22Rv1 (cell line): Measurements from ENCODE around the gene AACS.

ENCODE experiments used
- H3K27ac ChIP-seq: fragments of 450-650 bp; 2 replicates; pipeline ENCODE4 v1.5.1; 2017
- ZFX ChIP-seq: fragments of 450-650 bp; IDR thresholded peaks from 2 replicates; pipeline ENCODE4 v1.6.1; 2017; ENCODE audit warnings: antibody characterized with exemption, borderline replicate concordance
- TF ChIP-seq, protein P1 (sequence below): fragments of 450-650 bp; IDR thresholded peaks from 2 replicates; pipeline ENCODE4 v1.5.1; 2017; ENCODE audit warnings: mild to moderate bottlenecking

Gene AACS

DNA sequence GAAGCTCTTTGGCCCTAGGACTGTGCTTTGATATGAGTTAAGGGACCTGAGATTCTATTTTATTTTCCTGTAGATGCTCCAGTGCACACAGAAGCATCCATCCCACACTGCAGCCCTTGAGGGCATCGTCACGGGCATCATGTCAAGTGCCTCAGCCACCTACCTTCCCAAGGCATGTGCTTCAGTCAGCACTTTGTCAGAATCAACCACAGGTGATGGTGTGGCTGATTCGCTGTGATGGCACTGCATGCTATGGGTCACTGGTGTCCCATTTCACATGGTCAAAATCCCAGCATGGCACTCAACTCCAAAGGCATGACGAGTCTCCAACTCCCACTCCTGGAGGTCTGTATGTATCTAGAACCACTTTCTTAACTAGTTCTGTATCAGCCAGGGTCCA is 100.8 kb downstream of the AACS start:
- no peak for TF ChIP-seq ZFX
- TF ChIP-seq, protein P1, sequence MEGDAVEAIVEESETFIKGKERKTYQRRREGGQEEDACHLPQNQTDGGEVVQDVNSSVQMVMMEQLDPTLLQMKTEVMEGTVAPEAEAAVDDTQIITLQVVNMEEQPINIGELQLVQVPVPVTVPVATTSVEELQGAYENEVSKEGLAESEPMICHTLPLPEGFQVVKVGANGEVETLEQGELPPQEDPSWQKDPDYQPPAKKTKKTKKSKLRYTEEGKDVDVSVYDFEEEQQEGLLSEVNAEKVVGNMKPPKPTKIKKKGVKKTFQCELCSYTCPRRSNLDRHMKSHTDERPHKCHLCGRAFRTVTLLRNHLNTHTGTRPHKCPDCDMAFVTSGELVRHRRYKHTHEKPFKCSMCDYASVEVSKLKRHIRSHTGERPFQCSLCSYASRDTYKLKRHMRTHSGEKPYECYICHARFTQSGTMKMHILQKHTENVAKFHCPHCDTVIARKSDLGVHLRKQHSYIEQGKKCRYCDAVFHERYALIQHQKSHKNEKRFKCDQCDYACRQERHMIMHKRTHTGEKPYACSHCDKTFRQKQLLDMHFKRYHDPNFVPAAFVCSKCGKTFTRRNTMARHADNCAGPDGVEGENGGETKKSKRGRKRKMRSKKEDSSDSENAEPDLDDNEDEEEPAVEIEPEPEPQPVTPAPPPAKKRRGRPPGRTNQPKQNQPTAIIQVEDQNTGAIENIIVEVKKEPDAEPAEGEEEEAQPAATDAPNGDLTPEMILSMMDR, result no peak
- H3K27ac ChIP-seq, result no peak overlapping the region

DNA sequence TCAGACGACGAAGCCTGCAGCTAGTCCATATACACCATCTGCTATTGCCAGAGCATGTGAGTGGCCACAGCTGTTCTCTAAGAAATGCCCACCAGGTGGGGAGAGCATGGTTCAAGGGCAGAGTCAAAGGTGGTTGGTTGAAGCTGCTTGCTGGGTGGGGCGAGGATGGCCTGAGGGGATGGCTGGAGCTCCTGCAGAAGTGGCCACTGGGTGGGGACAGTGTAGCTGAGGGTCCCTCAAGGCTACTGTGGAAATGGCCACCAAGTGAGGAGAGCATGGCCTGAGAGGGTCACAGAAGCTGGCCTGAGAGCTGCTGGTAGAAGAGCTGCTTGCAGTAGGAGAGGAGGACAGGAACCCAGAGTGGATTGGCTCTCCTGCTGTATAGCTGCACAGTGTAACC is 102.4 kb downstream of the AACS start:
- TF ChIP-seq ZFX, result no peak
- TF ChIP-seq, protein P1, result no peak
- no peak overlapping the region for H3K27ac ChIP-seq

DNA sequence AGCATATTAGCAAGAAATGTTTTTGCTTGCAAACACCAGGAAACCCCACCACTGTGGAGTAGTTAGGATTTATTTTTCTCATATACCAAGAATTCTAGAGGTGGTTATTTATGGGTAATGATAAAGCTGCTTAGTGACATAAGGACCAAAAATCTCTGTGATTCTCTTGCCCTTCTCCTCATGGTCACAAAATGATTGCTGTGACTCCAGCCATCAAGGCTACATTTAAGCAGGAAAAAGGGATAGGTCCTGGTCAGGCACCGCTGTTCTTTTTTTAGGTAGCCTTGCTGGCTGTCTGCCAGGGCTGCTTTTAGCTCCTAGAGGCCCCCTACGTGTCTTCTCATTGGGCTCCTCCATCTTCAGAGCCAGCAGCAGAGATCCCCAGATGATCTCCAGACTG is 104.2 kb downstream of the AACS start:
- H3K27ac ChIP-seq, result no peak overlapping the region
- TF ChIP-seq ZFX, result no peak
- TF ChIP-seq, protein P1, result no peak

DNA sequence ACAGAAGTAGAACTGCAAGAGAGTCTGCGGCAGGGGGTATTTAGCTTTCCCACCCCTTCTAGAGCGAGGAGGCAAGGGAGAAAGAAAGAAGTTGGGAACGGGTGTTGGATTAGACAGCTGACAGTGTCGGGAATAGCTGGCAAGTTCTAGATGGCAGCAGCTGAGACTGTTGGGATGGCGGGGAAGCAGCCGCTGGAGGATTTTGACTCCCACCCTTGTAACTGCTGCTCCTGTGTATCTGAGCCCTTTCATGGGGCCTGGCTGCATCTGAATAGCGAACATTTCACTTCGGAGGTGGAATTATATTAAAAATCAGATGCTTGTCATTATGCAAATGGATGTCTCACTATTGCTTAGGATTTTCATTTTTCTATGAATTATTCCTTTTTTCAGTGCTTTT is 104.6 kb downstream of the AACS start:
- TF ChIP-seq, protein P1, result no peak
- no peak for TF ChIP-seq ZFX
- no peak overlapping the region for H3K27ac ChIP-seq

DNA sequence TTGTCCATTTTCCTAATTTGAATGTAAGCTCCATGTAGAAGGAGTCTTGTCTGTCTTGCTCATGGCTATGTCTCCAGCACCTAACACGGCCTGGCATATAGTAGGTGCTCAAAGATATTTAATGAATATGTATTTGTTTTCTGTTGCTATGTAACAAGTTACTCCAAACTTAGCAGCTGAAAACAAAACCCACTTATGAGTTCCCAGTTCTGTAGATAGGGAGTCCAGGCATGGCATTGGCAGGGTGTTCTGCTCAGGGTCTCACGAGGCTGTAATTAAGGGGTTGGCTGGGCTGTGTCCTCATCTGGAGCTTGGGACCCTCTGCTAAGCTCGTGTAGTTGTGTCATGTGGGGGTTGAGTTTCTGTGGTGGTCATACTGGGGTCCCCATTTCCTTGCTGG is 106.0 kb downstream of the AACS start:
- no peak for TF ChIP-seq ZFX
- H3K27ac ChIP-seq, result no peak overlapping the region

DNA sequence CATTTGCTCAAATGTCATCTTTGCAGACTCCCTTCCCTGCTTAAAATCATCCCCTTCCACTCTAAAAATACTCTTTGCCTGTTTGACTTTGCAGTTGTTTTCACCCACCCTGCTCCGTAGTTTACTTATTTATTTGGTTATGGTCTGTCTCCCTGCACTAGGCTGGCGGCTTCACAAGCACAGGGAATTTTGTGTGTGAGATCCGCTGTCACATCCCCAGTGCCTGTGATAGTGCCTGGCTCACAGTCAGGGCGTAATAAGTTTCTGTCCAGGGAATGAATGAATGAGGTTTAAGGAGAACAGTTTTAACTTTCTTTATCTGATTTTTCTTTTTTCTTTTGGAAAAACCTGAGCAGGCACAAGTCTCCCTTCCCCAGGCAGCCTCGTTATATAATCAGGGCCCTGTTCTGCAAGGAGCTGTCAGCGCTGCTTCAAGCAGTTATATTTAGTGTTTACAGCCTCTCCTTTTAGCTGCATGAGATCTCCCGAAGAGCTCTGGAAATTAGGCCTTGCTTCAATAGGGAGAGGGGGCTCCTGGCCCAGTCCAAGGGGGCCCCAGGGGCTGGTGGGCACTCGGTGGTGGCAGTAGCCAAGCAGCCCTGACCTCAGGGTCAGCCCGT is 107.1 kb downstream of the AACS start:
- no peak for TF ChIP-seq ZFX
- TF ChIP-seq, protein P1, result no peak
- H3K27ac ChIP-seq, result no peak overlapping the region

DNA sequence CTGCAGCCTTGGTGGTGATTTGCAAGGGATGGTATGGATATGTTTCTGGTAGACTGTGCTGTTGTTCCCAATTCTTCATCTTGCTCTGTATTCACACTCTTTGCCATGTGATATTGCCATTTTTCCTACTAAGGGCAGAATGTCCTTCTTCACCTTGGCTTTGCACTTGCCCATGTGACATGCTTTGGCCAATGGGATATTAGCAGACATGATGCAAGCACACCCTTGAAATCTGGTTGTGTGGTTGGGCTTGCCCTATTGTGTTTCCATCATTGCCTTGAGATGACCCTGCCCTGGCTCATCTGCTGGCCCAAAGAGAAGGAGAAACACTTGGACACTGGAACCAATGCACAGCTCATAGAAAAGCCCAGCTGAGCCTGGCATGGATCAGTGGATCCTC is 110.3 kb downstream of the AACS start:
- TF ChIP-seq, protein P1, result no peak
- TF ChIP-seq ZFX, result no peak
- no peak overlapping the region for H3K27ac ChIP-seq

DNA sequence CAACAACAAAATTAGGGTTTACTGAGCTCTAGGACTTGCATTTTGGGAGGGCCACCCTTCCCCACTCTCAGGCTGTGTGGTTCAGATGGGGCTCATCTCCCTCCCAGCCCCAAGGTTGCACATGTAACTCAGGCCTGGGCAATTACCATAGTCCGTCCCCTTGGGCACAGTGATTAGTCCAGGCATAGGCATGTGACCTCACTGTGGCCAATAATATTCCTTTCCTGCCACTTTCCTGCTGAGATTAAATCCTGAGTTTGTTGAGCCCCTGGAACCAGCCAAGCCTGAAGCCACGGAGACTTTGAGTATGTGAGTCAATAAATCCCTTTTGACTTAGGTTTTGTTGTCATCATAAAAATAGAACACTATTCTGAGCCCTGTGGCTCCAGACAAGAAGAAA is 113.0 kb downstream of the AACS start:
- no peak overlapping the region for H3K27ac ChIP-seq
- TF ChIP-seq ZFX, result no peak
- TF ChIP-seq, protein P1, result no peak
